Measurements from ENCODE around the gene SLC8A1. TPM values are rescaled to one million over a fixed set of nuclear protein-coding genes. Genes with fewer than 3 reads are reported as not detected.

SLC8A1 gene
- total and polyA plus RNA-seq, 11 donors, result 61.9 to 1,521 (median 827) TPM

DNA sequence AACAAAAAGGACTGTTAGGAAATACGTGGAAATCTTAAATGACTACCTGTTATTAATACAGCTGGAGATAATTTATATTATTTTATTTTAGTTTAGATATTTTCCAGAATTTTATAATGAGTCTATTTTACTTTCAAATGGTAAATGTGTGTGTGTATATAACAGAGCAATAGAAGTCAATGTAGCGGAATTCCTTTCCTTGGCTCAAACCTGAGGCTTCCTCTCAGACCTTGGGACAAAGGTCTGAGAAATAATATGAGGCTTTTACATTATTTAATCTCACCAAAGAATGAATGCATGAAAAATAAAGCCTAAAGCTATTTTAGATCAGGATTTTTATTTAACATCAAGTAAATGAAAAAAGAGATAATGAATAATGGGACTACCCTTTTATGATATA is 65.7 kb downstream of the SLC8A1 start:
- ATAC-seq, result no peak
- Histone ChIP-seq H3K4me1 (peaks cover 0 to 32% (median 14%) of the 10 kb centered on the region in 12 donors), H3K27ac (no peak overlapping the region), H3K4me3 (no peak overlapping the region), H3K9me3 (peaks cover 0 to 14% (median 3%) of the 10 kb centered on the region in 12 donors), H3K27me3 (no peaks in the 10 kb centered on the region), H3K36me3 (no peaks in the 10 kb centered on the region)
- DNase-seq, result no peak
- TF ChIP-seq POLR2A (IDR thresholded peaks at IDR 0.05), result no peak
- TF ChIP-seq, protein P1, sequence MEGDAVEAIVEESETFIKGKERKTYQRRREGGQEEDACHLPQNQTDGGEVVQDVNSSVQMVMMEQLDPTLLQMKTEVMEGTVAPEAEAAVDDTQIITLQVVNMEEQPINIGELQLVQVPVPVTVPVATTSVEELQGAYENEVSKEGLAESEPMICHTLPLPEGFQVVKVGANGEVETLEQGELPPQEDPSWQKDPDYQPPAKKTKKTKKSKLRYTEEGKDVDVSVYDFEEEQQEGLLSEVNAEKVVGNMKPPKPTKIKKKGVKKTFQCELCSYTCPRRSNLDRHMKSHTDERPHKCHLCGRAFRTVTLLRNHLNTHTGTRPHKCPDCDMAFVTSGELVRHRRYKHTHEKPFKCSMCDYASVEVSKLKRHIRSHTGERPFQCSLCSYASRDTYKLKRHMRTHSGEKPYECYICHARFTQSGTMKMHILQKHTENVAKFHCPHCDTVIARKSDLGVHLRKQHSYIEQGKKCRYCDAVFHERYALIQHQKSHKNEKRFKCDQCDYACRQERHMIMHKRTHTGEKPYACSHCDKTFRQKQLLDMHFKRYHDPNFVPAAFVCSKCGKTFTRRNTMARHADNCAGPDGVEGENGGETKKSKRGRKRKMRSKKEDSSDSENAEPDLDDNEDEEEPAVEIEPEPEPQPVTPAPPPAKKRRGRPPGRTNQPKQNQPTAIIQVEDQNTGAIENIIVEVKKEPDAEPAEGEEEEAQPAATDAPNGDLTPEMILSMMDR (IDR thresholded peaks at IDR 0.05), result no peak
- intact Hi-C loops (cut with DNase I), result no loop called here
- WGBS, 4 donors, result 48 to 73% (median 67%) methylated on average over 2 of the region's 2 CpGs

GRCh38 chr2:40384714-40385113 is 67.2 kb downstream of the SLC8A1 start:
- 17 to 46% (median 44%) methylated on average over 2 of the region's 2 CpGs for WGBS, 4 donors
- Histone ChIP-seq H3K9me3 (peaks cover 0 to 23% (median 3%) of the 10 kb centered on the region in 12 donors), H3K4me3 (no peak overlapping the region), H3K27me3 (no peaks in the 10 kb centered on the region), H3K27ac (peak overlapping the region in 4 of 12 donors; percentile 9 to 63 (median 21)), H3K4me1 (peaks cover 0 to 39% (median 14%) of the 10 kb centered on the region in 12 donors), H3K36me3 (no peaks in the 10 kb centered on the region)
- ATAC-seq (peak in 2 of 4 donors; percentile 63 to 74), DNase-seq (no peak)
- intact Hi-C loops (cut with DNase I), result no loop called here
- TF ChIP-seq, protein P1 (IDR thresholded peaks at IDR 0.05), result no peak
- no peak for TF ChIP-seq POLR2A (IDR thresholded peaks at IDR 0.05)

DNA sequence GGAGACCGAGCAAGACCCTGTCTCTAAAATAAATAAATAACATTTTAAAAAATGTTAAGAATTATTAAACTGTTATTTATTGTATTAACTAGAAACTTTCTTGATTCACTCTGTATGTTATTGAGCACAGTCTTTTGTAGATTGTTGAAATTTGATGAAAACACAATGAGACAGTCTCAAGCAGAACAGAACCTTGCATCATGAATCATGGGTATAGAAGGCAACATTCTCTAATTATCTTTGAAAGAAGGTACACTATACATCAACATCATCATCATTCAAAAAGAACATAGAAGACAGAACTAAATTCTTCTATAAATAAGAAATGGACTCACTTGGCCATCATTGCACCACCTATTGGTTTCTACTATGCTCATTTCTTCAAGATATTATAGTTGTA is 67.7 kb downstream of the SLC8A1 start:
- Histone ChIP-seq H3K4me3 (no peak overlapping the region), H3K4me1 (peaks cover 0 to 40% (median 14%) of the 10 kb centered on the region in 12 donors), H3K27ac (peak overlapping the region in 3 of 12 donors; percentile 9 to 63 (median 17)), H3K36me3 (no peaks in the 10 kb centered on the region), H3K27me3 (no peaks in the 10 kb centered on the region), H3K9me3 (peaks cover 0 to 23% (median 3%) of the 10 kb centered on the region in 12 donors)
- ATAC-seq (no peak), DNase-seq (no peak)
- intact Hi-C loops (cut with DNase I), result no loop called here
- TF ChIP-seq POLR2A (IDR thresholded peaks at IDR 0.05), result no peak
- TF ChIP-seq, protein P1 (IDR thresholded peaks at IDR 0.05), result no peak
- WGBS, 4 donors, result 58 to 71% (median 66%) methylated on average over 1 of the region's 1 CpG

DNA sequence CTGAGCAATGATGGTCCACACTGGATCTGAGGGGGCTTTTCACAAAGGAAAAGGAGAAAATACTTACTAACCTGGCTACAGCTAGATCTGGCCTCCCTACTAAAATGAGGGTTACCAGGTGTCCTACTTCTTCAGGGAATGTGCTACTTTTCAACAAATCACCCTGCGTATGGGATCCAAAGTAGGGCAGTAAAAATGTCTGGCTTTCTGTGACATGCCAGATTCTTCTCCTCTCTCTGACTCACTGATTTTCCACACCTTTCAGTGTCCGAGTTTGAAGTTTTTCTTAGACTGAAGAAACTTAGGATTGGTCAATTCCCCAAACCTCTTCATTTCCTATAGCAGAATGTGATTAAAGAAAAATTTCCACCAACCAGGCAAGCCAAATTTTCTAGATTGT is 71.2 kb downstream of the SLC8A1 start:
- Histone ChIP-seq H3K4me1 (peaks cover 0 to 44% (median 13%) of the 10 kb centered on the region in 12 donors), H3K36me3 (peaks cover 0 to 7% (median 0%) of the 10 kb centered on the region in 9 donors), H3K27me3 (no peaks in the 10 kb centered on the region), H3K27ac (peak overlapping the region in 1 of 12 donors; percentile 27), H3K9me3 (peaks cover 0 to 23% (median 3%) of the 10 kb centered on the region in 12 donors), H3K4me3 (no peak overlapping the region)
- TF ChIP-seq, protein P1 (IDR thresholded peaks at IDR 0.05), result no peak
- TF ChIP-seq POLR2A (IDR thresholded peaks at IDR 0.05), result no peak
- ATAC-seq (no peak), DNase-seq (no peak)
- intact Hi-C loops (cut with DNase I), result no loop called here
- WGBS, 4 donors, result 56 to 82% (median 70%) methylated on average over 2 of the region's 2 CpGs
